Adipocyte (in vitro differentiated cells): ENCODE results near the gene MYO1C.

Source experiments
- DNase-seq: peaks from one replicate; pipeline ENCODE4 v3.0.0-alpha.2; 2015; ENCODE audit warnings: low read depth
- H3K27me3 ChIP-seq: replicated peaks from 2 replicates; pipeline ENCODE4 v1.7.0; 2013; ENCODE audit warnings: mild to moderate bottlenecking, low read length, moderate library complexity; ENCODE audit not compliant: control insufficient read depth, insufficient read depth
- H3K36me3 ChIP-seq: 2 replicates; pipeline ENCODE4 v1.7.0; 2013; ENCODE audit warnings: low read length, mild to moderate bottlenecking, moderate library complexity; ENCODE audit not compliant: control insufficient read depth, insufficient read depth, severe bottlenecking
- H3K4me1 ChIP-seq: 2 replicates; pipeline ENCODE4 v1.7.0; 2013; ENCODE audit warnings: mild to moderate bottlenecking, low read length, moderate library complexity; ENCODE audit not compliant: control insufficient read depth, insufficient read depth
- H3K4me3 ChIP-seq: 2 replicates; pipeline ENCODE4 v1.7.0; 2013; ENCODE audit warnings: mild to moderate bottlenecking, low read length, moderate library complexity
- H3K9ac ChIP-seq: 2 replicates; pipeline ENCODE4 v1.7.0; 2013; ENCODE audit warnings: mild to moderate bottlenecking, low read length, moderate library complexity
- H3K9me3 ChIP-seq: 2 replicates; pipeline ENCODE4 v1.7.0; 2013; ENCODE audit warnings: mild to moderate bottlenecking, low read length, moderate library complexity; ENCODE audit not compliant: control insufficient read depth

Gene MYO1C

GRCh38 chr17:1471490-1471889, 21.0 kb downstream of the MYO1C start:
- Histone ChIP-seq H3K4me1 (peaks cover 20% of the 10 kb centered on the region), H3K36me3 (peaks cover 81% of the 10 kb centered on the region), H3K9me3 (no peaks in the 10 kb centered on the region), H3K4me3 (no peak overlapping the region), H3K9ac (no peak overlapping the region), H3K27me3 (no peaks in the 10 kb centered on the region)
- DNase-seq: no peak

- Histone ChIP-seq H3K36me3 (peaks cover 86% of the 10 kb centered on the region), H3K27me3 (no peaks in the 10 kb centered on the region), H3K4me3 (no peak overlapping the region), H3K4me1 (peaks cover 16% of the 10 kb centered on the region), H3K9me3 (no peaks in the 10 kb centered on the region), H3K9ac (no peak overlapping the region)
- DNase-seq: no peak
Measured at GRCh38 chr17:1470755-1471462, 21.6 kb downstream of the MYO1C start.

DNA sequence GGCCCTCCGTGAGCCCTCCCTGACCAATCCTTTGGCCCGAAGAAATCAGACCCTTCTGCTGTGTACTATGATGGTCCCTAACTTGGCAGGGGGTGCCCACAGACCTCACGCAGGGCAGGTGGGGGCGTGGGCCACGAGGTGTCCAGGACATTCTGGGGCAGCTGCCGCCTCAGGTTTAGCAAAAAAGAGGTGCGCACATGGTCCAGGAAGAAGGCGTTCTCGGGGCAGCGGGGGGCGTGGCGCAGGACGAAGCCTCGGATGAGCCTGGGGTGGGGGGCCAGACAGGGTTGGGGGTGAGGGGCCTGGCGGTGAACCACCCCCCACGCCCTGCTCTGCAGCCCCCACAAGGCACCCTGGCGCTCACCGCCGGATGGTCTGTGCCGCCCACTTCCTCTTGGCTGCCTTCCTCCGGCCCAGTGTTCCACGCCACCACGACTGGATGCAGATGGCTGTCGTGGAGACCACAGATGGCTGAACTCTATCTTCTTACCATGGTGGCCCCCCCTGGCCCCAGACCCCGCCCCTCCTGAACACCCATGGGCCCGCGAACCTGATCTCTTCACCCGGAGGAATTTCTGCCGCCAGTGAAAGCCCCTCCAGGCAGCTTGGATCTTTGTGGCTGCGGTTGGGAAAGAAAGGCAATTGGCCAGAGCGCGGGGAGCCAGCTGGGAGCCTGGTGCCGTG, 22.3 kb downstream of the MYO1C start:
- H3K9me3 ChIP-seq: no peaks in the 10 kb centered on the region
- H3K4me1 ChIP-seq: peaks cover 9% of the 10 kb centered on the region
- DNase-seq: no peak
- peaks cover 86% of the 10 kb centered on the region for H3K36me3 ChIP-seq
- H3K4me3 ChIP-seq: no peak overlapping the region
- no peak overlapping the region for H3K9ac ChIP-seq
- no peaks in the 10 kb centered on the region for H3K27me3 ChIP-seq

DNA sequence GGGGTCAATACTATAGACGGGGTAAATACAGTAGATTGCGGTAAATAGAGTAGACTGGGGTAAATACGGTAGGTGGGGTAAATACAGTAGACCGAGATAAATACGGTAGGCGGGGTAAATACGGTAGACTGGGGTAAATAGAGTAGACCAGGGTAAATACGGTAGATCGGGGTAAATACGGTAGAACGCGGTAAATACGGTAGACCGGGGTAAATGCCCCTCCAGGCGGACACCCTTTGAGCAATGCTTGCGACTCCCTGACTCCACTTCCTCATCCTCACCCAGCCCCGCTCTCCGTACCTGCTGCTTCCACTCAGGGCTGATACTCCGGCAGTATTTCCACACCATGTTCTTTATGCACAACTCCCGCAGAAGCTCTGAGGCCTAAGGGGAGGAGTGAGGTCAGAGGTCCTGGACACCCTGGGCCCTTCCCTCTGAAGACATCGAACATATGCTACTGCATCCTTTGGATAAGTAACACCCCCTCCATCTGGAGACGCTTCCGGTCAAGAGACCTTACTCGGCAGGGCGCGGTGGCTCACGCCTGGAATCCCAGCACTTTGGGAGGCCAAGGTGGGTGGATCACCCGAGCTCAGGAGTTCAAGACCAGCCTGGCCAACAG, 23.1 kb downstream of the MYO1C start:
- peaks cover 5% of the 10 kb centered on the region for H3K4me1 ChIP-seq
- no peaks in the 10 kb centered on the region for H3K27me3 ChIP-seq
- no peak overlapping the region for H3K9ac ChIP-seq
- H3K9me3 ChIP-seq: no peaks in the 10 kb centered on the region
- H3K4me3 ChIP-seq: no peak overlapping the region
- peaks cover 87% of the 10 kb centered on the region for H3K36me3 ChIP-seq
- DNase-seq: no peak

GRCh38 chr17:1467898-1468492, 24.5 kb downstream of the MYO1C start:
- Histone ChIP-seq H3K9me3 (no peaks in the 10 kb centered on the region), H3K4me1 (peaks cover 5% of the 10 kb centered on the region), H3K4me3 (no peak overlapping the region), H3K9ac (no peak overlapping the region), H3K36me3 (peaks cover 84% of the 10 kb centered on the region), H3K27me3 (no peaks in the 10 kb centered on the region)
- no peak for DNase-seq

- no peak for DNase-seq
- Histone ChIP-seq H3K4me3 (no peak overlapping the region), H3K4me1 (peaks cover 5% of the 10 kb centered on the region), H3K9ac (no peak overlapping the region), H3K27me3 (no peaks in the 10 kb centered on the region), H3K36me3 (peaks cover 83% of the 10 kb centered on the region), H3K9me3 (no peaks in the 10 kb centered on the region)
Measured at GRCh38 chr17:1467258-1467657, 25.2 kb downstream of the MYO1C start.

GRCh38 chr17:1464186-1464585, 28.3 kb downstream of the MYO1C start:
- H3K4me3 ChIP-seq: no peak overlapping the region
- no peaks in the 10 kb centered on the region for H3K9me3 ChIP-seq
- H3K9ac ChIP-seq: no peak overlapping the region
- no peak for DNase-seq
- H3K27me3 ChIP-seq: no peaks in the 10 kb centered on the region
- peaks cover 17% of the 10 kb centered on the region for H3K4me1 ChIP-seq
- H3K36me3 ChIP-seq: peaks cover 58% of the 10 kb centered on the region

DNA sequence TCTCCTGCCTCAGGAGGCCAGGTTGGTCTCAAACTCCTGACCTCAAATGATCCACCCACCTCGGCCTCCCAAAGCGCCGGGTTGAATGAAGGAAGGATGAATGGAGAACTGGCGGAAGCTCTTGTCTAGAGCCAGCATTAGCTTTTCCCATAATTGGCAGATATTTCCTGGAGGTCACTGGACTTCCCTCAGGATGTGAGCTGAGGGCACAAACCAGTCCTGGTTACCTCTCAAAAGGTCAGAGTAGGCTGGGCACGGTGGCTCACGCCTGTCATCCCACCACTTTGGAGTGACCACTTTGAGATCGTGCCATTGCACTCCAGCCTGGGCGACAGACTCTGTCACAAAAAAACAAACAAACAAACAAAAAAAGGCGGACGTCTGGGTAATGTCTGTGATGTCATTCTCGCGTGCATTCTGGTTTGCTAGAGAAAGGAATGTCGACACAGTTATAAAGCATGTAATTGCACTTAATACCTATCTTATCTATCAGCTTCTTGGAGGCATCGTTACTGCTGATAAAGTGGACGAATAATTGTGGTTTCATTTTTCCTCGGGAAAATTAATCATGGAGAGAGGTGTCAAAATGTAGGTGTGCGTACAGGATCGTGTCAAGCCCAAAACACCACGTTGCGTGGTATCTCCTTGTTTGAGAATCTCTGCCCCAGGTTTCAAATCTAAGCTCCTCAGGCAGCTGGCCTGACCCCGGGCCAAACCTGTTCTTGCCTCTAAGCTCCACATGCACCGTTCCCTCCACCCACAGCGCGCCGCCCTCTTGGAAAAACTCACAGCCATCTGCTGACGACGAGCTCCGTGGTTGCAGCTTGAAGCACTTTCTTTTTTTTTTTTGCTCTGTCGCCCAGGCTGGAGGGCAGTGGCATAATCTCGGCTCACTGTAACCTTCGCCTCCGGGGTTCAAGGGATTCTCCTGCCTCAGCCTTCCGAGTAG, 30.0 kb downstream of the MYO1C start:
- no peaks in the 10 kb centered on the region for H3K27me3 ChIP-seq
- DNase-seq: no peak
- no peak overlapping the region for H3K4me3 ChIP-seq
- H3K9ac ChIP-seq: no peak overlapping the region
- no peaks in the 10 kb centered on the region for H3K9me3 ChIP-seq
- peaks cover 42% of the 10 kb centered on the region for H3K36me3 ChIP-seq
- H3K4me1 ChIP-seq: peaks cover 12% of the 10 kb centered on the region

- Histone ChIP-seq H3K4me3 (no peak overlapping the region), H3K9me3 (no peaks in the 10 kb centered on the region), H3K36me3 (peaks cover 34% of the 10 kb centered on the region), H3K9ac (no peak overlapping the region), H3K4me1 (peaks cover 12% of the 10 kb centered on the region), H3K27me3 (no peaks in the 10 kb centered on the region)
- DNase-seq: no peak
Measured at GRCh38 chr17:1461198-1461944, 31.1 kb downstream of the MYO1C start.

- Histone ChIP-seq H3K9me3 (no peaks in the 10 kb centered on the region), H3K27me3 (no peaks in the 10 kb centered on the region), H3K4me1 (peaks cover 12% of the 10 kb centered on the region), H3K36me3 (peaks cover 23% of the 10 kb centered on the region), H3K9ac (peak overlapping the region; percentile 9), H3K4me3 (no peak overlapping the region)
- no peak for DNase-seq
Measured at GRCh38 chr17:1460233-1460632, 32.3 kb downstream of the MYO1C start.
